NOMO-1 (cell line): ENCODE measurements around the gene FOXP1.

Experiments used
- DNase-seq, 2 experiments: peaks; one replicate each; lab custom pipeline; 2025; ENCODE audit not compliant: unreplicated experiment in 2 of 2; lab: John Stamatoyannopoulos, UW

The FOXP1 gene

DNA sequence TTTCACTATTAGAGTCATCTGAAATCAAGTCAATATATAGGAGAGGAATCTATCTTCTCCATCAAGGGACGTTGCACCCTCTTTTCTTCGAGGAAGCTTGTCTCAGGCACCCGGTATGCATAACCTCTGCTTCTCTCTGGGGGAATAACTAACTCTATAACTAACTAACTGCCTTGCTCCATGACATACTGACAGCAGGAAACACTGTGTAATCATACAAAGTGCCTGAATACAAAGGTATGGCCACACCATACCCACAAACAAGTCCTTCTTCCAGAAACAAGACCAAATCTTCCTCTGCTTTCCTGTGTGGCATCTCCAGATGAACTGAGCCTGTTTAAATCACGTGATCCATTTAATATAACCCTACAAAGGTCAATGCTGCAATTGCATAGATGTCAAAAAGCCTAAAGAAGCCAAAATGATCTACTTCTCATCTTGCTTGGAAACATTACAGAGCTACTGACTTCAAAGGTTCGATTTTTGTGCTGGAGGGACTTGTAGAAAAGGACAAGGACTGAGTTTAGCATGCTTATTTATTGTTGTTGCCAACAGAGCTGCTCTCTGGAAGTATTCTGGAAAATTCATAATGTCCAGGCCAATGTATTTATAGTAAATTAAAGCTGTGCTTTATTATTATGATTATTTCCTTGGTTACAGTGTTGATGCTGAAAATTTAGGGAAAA is 380.5 kb downstream of the FOXP1 start:
- DNase-seq, result no peak

DNA sequence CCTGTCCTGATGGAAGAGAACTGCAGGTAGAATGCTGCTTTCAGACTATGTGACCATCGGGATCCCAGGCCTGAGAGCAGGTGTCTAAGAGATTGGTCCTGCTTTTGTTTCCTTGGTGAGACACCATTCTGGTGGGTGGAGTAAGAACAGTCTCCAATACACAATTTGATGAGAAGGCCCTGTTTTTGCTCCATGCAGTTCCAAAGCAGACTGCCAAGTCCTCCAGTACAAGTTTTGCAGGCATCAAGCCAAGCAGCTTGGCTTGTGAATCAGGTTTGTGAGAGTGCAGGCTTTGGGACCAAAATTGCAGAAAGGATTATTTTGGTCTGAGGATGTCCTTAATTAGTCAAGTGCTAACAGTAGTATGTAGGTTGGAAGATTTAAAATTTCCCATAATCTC is 381.6 kb downstream of the FOXP1 start:
- no peak for DNase-seq

DNA sequence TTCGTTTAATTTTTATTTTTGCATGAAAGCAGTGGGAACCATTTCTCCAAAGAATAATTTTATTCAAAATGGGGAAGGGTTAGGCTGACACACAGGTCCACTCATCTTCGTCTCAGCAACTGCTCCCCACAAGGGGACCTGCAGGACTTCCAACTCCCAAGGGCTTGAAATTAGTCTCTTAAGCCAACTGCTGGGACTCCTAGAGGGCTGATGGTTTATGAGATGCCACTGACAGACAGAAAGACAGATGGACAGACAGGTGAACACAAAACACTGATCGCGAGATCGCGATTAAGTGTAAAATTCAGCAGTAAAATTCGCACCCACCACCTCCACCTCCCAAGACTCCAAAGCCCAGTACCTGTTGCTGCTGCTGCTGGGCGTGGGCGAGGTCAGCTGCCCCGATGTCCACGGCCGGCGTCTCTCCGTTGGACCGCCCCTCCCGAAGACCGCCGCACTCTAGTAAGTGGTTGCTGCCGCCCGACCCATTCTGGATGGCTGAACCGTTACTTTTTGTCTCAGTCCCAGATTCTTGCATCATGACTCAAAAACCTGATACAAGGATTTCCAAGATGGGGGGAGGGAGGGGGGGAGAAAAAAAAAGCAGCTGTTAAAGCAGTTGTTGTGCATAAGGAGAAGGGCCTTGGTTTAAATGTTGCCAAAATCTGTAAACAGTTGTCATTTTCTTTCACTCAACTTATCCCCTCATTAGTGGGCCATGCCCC is 385.5 kb downstream of the FOXP1 start:
- no peak for DNase-seq

DNA sequence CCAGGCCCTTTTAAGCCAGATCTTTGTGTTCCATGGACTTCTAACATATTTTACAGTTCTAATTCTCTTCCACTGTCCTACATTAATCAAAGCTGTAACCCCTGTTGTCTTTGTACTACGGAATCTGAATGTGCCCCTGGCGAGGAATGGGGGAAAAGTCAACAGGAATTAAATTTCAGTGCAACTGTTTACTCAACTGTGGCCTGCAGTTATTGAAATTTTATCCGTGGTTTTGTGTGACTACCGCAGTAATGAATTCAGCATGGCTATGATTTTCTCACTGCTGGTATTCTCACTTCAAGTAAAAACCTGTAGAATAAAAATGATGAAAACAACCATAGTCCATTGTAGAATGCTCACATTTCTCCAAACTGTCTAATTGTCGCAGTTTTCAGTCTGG is 388.0 kb downstream of the FOXP1 start:
- DNase-seq, result no peak

DNA sequence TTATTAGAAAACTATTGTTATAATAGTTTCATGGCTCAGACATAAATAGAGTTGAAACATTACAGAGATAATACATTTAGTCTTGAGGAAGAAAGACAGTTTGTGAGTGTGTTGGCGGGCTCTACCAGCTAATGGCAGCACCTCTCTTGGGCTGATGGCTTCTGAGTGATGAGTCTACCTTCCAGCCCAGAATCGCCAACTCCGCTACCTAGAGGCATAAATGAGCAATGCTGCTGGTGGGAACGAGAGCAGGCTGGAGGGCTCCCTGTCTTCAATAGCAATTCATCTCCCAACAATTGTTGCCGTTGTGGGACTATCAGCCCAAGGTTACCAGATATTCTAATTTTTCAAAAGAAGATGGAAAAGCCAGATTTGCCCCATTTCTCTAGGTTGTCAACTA is 388.7 kb downstream of the FOXP1 start:
- DNase-seq, result no peak

DNA sequence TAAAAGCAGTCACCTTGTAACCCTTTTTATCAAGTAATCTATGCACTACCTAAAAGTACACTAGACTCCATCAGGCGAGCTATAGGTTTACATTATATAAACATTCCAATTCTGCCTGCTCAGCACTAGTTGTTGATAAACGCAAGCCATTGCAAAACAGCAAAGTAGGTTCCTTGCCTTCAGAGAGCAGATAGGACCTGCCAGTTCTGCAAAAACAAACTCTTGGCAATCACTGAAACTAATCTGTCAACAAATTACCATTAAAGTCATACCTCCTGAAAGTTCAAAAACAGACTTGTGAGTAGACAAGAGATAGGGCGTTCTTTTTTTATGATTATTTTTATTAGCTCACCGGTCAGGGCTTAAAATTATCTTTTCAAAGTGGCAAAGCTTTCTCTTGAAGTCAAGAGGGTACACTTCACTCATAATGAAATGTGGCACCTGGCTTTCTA is 392.5 kb downstream of the FOXP1 start:
- DNase-seq, result no peak

DNA sequence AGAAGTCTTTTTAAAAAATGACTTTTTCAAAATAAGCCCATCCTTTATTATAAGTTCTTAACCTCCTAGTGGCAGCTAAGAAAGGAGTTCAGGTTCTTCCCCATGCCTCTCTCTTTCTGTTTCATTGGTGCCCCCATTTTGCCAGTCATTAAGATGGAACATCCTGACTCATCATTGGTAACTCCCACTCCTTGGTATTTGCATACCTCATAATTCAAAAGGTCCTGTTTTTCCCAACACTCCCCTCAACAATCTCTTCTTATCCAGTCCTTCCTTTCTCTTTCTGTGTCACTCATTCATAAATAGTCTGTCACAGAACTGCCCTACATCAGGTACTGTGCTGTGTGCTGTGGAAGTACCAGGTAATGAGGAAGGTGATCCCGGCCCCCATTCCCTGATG is 394.0 kb downstream of the FOXP1 start:
- DNase-seq, result no peak

DNA sequence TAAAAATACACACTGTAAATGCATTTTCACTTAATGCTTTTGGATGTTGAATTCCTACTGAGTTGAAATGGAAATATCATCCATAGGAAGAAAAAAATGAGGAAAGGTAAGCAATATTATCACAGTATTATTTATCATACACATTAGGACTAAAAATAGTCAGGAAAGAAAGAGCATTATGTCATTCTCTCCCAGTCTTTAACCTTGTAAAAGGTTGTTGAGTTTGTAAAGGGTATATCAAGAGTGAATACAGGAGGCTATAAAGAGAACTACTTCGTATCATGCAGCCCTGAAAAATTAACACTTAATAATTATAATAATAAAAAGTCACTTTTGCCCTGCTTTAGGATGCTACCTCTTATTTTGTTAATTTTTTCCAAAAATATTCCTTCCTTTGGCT is 395.8 kb downstream of the FOXP1 start:
- no peak for DNase-seq

DNA sequence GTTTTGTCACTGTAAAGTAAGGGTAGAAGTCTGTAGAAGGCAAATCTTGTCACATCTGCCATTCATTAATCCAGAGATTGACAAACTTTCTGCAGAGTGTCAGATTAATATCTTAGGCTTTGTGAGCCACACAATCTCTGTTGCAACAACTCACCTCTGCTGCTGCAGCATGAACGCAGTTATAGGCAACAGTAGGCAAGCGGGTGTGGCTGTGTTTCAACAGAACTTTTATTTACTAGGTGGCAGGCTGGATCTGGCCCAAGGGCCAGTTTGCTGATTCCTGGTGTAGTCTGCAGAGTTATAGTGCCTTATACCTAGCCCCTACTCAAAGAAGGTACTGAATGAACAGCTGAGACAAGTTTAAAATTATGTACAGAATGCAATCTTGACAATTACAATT is 396.7 kb downstream of the FOXP1 start:
- no peak for DNase-seq

DNA sequence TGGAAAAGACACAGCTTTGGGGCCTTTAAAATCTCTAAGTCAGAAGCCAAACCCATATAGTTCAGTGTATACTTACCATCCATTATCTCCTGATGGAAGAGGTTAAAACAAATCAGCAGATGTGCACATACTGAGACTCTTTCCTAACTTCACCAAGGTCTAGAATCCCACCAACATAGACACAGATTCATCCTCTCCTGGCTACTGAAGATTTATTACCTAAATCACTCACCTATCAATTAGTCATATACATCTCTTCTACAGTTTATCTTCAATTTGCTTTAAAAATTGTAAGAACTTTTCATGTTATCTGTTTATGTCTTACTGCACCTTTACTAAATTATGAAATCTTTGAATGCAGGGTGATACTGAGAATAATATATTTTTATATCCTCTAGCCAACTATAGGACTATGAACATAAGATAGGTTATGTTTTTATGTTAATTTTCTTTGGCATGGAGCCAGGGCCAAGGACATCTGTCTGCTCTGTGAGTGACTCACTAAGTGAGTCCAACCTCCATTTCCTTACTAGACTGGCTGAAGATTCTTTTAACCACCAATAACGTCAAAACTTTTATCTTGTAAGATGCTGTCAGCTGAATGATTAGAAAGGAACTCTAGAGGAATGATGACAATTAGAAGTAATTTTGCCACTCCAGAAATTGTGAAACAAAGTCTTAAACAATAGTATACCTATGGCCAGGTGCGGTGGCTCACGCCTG is 397.6 kb downstream of the FOXP1 start:
- DNase-seq, result no peak

DNA sequence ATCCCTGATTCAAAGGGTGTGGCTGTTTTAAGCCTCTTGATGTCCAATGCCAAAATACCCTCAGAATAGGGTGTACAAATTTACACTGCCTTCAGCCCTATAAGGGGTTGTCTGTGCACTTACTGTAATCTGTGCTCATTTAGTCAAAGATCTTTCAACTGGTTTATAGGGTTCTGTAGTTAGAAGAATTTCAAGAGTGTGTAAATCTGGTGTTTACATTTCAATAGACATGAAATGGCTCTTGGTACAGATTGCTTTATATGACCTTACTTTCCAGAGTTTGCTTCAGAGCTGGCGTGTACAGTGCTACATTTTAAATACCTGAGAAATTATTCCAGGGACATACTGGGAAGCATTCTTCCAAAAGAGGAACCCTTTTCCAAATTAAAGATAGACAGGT is 399.3 kb downstream of the FOXP1 start:
- no peak for DNase-seq

DNA sequence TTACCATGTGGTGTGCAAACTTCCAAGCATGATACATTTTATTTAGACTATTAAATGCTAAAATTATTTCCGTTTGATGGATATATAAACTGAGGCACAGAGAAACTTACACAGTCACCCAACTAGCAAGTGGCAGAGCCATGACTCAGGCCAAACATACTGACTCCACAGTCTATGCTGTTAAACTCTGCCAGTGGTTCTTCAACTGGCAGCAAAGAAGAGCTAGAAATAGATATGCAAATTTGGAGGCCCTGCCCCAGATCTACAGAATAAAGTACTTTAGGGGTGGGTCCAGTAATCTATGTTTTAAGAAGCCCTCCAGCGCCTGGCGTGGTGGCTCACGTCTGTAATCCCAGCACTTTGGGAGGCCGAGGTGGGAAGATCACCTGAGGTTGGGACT is 400.0 kb downstream of the FOXP1 start:
- no peak for DNase-seq

DNA sequence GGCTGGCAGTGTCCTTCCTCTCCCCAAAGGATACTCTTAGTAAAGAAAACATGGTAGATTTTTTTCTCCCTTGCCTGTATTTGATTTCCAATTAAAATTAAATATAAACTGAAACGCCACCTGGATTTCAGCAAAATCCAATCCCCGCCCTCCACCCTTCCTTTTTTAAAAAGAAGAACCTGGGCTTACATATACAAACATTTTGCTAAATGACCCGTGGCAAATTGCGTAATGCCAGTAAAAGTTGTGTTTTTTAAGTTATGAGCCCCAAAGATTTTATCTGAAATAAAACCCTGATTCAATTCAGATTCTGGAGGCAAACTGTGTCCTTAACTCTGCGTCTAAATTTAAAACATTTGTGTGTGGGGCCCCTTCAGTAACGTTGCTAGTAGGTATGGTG is 403.0 kb downstream of the FOXP1 start:
- DNase-seq, result peak; percentile 41 to 56

DNA sequence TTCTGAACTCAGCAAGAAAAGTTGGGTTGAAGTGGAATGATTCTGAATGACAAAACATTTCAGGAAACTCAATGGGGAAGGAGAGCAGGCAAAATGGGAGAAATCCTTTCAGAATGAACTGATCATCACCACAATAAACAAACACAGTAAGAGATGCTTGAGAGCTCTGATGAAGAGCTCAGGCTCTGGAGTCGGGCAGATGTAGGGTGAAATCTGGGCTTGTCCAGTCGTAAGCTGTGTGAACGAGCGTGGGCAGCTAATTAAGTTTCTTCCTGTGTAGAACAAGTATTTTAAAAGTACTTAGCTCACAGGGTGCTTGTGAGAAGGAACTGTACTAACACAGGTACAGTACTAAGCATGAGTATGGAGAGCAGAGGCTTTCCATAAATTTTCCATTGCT is 406.2 kb downstream of the FOXP1 start:
- DNase-seq, result no peak

DNA sequence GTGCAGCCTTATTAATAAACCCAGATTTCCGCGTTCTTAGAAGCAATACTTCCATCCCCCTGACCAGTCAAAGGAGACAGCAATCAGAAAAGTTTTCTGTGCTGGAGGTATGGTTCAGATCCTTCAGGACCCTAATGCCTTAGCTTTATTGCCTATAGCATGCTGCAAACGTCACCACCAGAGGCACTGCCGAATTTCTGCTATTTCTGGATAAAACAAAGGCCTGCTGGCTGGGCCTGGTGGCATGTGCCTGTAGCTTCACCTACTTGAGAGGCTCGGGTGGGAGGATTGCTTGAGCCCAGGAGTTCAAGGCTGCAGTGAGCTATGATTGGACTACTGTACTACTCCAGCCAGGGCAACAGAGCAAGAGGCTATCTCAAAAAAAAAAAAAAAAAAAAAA is 407.2 kb downstream of the FOXP1 start:
- DNase-seq, result no peak

DNA sequence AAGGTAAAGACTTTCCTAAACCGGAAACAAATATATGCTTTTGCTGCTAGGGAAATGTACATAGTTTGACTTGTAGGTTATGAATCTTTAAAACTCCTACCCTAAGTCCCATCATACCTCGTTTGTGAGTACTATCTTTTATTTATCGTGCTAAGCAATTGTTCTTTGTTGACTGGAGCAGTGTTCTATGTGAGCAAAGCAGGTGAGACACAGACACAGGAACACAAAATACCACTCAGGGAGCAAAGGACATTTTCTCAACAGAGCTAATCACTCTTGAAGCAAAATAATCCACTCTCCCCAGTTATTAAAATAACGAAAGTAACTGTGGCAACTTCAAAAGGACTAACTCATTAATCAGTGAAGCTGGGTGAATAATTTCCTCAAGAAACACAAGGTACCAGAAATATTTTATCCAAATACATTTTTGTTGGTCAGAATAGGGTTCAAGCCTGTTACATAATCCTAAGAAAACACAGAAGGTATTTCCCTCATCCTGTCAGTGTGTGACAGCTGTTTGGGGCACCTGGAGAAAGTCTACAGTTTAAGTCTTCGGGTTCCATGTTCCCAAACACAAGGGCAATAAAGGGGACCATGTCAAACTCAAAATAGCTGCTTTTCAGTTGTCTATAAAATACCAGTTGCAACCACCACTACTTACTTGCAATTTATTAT is 407.7 kb downstream of the FOXP1 start:
- DNase-seq, result no peak

DNA sequence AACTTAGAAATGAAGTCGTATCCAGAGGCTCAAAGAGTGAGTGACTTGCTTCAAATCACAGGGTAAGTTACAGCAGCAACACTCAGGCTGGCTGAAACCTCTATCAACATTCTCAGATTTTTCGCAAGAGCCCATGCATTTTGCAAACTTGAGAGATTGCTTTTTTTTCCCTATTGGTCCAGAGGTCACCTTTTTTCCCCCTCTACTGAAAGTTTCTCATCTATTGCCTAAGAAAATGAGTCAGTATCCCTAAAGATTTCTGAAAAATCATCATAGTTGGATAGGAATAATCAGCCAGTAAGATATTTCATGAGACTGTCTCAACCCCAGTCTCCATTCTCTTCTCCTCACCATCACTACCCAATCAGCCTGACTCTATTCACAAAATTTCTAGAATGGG is 410.6 kb downstream of the FOXP1 start:
- DNase-seq, result no peak

DNA sequence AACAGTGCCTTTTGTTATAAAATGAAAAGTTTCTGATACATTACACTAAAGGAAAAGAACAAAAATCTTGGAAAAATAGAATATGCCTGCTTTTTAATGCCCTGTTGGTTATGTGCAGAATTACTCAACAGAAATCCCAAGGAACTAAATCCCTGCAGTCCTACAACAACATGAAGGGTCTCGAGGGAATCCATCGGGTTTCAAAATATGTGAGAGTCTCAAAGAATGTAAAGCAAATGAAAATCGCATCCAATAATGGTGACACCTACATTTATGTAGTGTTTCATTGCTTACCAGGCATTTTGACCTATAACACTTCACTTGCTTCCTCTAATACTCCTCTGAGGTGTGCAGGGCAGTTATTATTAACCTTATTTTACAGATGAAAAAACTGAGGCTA is 411.3 kb downstream of the FOXP1 start:
- DNase-seq, result no peak

DNA sequence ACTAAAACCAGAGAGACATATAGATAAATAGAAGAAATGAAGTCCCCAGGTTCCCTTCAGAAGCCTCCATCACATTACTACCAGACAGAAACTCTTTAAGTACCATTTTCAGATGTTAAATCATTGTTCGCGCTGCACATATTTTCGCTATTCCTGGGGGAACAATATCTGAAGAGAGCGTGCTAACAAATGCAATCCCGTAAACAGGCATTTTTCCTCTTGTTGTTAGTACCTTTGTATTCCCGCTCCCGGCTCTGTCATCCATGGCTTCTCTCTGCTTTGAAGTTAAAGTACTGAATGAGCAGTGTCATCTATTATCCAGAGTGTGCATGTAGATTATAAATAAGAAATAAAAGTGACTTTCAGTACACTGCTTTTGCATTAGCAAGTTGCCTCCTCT is 412.3 kb downstream of the FOXP1 start:
- DNase-seq, result no peak

DNA sequence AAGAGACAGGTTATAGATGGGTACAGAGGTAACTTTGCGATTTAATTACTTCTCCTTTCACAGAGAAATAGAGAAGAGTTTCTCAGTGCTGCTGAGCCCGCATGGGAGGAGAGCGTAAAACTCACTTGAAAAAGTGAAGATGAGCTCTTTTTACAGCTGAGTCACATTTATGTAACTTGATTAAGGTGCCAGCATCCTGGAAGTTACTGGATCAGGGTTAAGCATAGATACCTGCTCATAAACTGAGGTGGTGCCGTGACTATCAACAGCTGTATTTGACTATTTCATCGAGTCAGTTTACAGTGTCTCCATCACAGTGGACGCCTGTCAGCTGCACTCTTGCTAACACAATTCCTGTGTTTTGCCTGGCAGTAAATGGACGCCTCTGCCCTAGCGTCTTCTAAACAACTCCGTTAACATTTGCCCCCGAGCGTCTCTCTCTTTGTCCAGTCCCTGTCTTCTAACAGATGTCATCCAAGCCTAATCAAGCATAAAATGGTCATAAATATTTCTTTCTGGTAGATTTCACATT is 414.6 kb downstream of the FOXP1 start:
- DNase-seq, result peak; percentile 36 to 63

DNA sequence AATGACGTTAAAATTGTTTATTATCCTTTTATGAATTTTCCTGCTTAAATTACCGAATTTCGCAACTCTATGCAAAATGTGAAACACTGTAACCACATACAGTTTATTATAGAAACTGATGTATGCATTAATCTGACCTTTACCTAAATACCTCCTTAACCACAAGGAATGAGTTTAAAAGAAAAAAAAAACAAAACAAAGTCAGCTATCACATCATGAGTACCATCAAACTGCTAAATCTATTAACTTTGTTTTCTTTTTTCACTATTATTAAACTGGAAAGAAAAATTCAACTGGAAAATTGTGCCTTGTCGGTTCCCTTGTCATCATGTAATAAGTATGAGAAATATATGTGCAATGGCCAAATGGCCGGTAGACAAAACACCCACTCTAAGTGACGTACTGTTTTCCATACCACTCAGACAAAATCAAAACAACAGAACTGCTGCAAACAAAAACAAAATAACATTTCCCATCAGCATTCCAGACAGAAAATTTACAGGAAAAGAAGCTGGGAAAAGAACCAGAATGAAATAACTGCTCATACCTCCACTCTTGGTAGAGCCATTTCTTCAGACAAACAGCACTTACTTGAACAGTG is 415.3 kb downstream of the FOXP1 start:
- no peak for DNase-seq
